Left renal pelvis (tissue), 4 donors: ENCODE data around the gene CAMKK2. TPM values are rescaled to one million over a fixed set of nuclear protein-coding genes. Genes with fewer than 3 reads are reported as not detected.
"Not testable (repeated sequence)": the region's sequence is repeated elsewhere in the genome, so short reads cannot be mapped to it uniquely, and the experiment has no call there.

Source experiments
- DNase-seq, 4 donors: peaks; one replicate each; pipeline ENCODE4 v3.0.0-alpha.2; 2013; ENCODE audit warnings: low read depth in 4 of 4, low spot score in 3 of 4
- polyA plus RNA-seq, 4 donors: library from polyadenylated mRNA; unstranded; fragments of 120-200 nt; gene quantifications; one replicate each; pipeline ENCODE4 v1.2.1, GENCODE V29; 2013; ENCODE audit not compliant: insufficient read length in 4 of 4

Gene CAMKK2
- polyA plus RNA-seq: 10 to 100 TPM; 32.8 to 40.6 (median 37.6) TPM

DNA sequence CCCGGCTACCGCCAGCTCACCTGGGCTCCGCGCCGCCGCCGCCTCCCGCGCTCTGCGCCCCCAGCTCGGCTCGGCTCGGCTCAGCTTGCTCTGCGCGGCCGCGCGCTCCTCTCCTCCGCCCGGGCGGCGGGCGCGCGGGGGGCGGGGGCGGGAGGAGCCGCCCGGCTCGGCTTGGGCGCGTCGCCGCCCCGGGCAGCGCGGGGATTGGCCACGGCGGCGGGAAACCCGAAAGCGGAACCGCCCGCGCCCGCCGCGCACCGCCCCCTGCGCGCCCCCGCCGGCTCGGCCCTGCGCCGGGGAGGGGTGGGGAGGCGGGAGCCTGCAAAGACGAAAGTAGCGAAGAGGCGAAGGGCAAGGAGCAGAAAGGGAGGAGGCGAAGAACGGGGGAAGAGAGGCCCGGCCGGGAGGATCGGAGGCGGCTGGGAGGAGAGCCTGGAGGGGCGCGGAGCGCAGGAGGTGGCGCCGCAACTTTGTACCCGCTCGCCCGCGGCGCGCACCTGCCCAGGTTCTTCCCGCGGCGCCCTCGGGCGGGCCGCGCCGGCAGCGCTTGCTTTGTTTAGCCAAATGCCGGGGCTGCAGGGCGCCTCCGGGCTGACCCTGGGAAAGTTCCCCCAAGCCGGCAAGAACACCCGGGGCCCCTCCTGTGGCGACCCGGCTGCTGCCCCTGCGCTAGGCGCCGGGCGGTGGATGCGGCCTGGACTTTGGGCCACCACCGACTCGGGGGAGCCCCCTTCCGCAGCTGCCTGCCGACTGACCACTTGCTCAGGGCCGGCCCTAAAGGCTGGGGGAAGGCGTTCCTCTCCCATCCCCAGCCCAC is at the start of gene CAMKK2:
Gene CAMKK2, minus strand, starts transcription at position 92 of the 817 bp plus-strand sequence. CDS start 22,183 bp downstream, outside the sequence.
- DNase-seq: peak; percentile 71 to 85 (median 79)

DNA sequence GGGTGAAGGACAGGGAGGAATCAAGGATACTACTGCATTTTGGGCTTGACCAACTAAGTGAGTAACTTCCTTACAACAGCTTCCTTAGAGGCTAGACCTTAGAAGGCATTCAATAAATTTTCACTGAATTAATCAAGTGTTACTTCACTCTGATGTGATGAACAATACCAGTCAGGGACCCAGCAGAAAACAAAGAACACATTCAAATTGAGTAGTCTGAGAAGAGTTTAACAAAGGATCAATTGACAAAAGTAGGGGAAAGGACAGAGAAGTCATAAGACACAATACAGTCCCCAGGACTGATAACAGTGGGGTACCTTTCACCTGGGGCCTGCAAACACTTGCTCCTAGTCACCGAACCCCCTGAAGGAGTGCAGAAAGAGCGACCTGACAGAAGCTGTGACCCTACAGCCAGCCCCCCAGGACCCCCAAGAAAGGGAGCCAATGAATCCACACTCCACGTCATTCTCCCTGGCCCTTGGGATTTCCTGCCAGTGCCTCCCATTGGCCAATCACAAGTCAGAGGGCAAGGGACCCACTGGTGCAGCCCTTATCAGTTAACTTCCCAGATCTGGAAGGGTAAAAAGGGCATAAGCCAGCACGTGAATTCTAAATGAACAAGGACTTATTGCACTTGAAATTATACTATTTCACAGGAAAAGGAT is 48.8 kb upstream of the CAMKK2 start:
- no peak for DNase-seq

DNA sequence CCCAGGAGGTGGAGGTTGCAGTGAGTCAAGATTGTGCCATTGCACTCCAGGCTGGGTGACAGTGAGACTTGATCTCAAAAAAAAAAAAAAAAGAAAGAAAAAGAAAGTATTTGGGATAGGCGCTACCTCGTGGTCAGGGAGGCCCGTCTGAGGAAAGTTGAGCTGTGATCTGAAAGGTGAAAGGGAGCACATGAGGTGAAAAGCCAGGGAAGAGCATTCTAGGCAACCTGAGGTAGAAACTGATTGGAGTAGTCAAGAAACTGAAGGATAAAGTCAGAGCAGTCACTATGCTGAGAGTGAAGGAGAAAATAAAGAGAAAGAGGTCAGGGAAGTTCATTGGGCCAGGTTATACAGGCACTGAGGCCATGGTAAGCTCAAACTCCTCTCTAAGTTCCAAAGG is 48.0 kb upstream of the CAMKK2 start:
- no peak for DNase-seq

DNA sequence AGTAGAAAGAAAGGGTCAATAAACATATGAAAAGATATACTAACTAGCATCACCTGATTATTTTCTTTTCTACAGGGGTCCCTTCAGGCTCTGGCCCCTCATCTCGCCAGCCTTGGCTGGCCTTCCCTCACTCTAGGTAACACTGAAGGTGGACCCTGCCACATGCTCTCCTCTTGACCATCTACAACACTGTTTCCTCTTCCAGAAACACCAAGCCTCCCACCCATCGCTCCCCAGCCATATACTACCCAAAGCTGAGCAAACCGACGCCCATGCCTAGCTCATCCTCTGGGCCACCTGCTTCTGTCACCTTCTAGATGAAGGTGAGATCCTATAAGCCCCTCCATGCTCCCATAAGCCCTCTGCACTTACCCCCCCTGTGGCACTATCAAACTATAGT is 40.9 kb upstream of the CAMKK2 start:
- no peak for DNase-seq

DNA sequence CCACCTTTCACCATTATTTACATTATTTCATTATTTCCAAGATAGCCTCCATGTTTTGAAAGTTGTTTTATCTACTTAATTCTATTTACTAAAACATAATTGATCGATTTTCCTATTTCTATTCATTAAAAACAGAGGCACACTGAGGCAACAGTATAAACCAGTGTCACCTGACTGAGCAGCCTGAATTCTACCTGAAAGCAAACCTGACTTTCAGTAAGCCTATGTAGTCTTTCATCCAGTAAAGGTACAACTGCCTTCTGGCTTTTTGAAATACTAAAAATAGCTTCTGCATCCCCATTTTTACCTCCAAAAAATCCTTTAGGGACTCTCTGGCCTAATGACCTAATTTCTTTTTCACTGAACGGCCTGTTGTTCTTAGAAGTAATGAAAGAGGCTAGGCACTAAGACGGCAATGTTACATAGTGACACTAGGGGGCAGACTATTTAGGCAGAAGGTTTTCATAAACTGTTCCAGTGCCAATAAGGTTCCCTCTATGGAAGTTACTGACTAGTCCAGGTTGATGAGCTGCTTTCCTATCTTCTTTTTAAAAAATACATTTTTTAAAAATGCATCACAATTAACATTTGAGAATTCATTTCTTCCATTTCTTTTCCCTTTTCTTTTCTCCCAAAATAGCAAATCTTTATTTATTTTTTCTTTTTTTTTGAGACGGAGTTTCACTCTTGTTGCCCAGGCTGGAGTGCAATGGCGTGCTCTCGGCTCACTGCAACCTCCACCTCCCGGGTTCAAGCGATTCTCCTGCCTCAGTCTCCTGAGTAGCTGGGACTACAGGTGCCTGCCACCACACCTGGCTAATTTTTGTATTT is 38.2 kb upstream of the CAMKK2 start:
- peak in 2 of 4 donors; percentile 22 to 47 for DNase-seq

DNA sequence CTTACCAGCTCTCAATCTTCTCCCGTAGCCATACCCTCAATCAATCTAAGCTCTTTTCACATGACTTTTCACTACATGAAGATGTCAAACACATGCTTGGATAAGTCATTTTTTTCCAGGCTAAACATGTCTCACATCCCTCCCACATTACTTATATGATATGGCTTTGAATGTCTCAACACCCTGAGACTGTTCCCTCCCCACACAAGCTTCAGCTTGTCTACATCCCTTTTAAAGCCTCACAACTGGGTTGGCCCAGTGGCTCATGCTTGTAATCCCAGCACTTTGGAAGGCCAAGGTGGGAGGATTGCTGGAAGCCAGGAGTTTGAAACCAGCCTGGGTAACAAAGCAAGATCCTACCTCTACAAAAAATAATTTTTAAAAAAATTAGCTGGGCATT is 37.2 kb upstream of the CAMKK2 start:
- DNase-seq: no peak

DNA sequence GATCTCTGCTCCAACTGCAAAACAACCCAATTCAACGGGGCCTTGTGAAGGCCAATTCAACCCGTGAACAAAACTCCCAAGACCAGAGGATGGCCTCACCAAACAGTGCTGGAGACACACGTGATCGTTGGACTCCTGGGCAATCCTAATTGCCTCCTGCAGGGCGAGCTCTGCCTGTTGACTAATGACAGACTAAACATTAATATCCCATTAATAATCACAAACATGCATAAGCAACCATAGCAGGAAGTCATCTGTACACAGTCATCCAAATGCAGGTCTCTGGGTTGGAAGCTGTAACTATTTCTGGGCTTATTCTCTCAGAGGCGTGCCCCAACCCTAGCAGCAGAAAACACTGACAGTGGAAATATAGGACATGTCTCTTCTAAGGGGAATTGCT is 34.7 kb upstream of the CAMKK2 start:
- no peak for DNase-seq

DNA sequence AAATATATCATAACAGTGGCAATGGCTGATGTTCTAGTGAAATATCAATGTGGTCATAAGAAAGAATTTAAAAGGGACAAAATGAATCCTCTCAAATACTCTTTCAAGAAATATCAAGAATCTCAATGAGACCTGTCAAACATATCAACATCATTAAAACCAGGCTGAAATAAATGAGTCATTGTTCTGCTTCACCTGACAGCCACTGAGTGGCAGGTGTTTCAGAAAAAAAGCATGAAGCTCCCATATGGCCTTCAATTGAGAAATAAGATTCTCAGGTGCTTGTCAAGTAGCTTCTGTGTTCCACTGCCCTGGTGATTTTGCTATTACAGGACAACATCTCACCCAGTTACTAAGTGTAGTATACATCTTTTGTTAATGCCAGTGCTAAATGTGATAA is 34.2 kb upstream of the CAMKK2 start:
- DNase-seq: no peak

DNA sequence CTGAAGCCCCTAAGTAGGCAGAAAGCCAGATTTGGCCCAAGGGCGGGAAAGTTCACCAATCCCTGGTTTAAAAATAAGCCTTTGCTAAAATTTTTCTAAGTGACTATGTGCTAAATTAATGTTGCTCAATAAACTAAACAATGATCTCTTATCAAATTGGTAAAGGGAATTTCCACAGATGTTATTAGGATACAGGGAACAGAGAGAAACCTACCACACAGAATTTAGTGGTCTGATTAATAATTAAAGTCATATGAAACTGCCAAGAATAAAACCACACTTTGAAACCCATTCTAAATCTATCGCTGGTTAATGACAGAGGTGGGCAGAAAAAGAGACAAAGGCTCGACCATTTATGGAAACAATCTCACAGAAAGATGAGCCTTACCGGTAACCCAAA is 33.7 kb upstream of the CAMKK2 start:
- no peak for DNase-seq

DNA sequence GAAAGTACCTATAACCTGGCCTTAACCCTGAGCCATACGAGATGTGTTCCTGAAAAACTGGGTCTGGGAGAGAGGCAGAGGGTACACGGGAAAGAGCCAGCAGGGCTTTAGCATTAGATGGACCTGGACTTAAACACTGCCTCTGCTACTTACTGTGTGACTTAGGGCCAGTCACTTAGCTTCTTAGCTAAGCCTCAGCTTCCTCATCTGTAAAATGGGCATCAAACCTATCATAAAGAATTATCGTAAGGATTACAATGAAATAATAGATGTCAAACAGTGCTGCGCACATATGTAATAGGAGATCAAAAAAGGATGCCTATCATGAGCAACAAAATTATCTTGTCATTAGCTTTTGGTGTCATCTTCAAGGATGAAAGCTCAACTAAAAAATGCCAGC is 32.1 kb upstream of the CAMKK2 start:
- no peak for DNase-seq

DNA sequence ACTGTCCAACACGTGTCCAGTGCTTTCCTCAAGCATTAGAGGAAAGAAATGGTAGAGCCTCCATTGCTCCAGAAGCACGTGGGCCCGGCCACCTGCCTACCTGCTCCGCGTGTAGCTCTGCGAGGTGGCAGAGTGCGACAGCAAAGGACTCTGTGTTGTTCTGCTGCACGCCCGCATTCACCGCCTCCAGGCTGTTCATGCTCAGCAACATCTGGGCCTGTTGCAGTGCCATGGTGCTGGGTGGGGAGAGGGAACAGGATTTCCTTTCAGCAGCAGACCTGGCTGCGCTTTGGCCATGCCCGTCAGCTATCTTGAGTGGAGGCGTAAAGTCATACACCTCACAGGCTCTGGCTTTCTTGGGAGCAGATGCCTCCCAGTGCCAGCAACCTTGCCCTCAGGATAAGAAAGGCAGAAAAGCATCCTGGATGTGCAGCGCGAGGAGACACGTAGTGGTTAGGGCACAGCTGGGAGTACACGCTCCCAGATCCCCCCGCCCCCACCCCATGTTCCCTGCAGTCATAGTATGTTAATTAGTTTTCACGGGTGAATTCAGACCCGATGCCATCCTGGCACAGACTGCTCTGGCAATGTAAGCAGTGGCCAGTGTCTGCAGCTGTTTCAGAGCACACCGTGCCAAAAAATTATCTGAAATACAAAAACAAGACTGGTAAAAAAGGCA is 30.6 kb upstream of the CAMKK2 start:
- no peak for DNase-seq

DNA sequence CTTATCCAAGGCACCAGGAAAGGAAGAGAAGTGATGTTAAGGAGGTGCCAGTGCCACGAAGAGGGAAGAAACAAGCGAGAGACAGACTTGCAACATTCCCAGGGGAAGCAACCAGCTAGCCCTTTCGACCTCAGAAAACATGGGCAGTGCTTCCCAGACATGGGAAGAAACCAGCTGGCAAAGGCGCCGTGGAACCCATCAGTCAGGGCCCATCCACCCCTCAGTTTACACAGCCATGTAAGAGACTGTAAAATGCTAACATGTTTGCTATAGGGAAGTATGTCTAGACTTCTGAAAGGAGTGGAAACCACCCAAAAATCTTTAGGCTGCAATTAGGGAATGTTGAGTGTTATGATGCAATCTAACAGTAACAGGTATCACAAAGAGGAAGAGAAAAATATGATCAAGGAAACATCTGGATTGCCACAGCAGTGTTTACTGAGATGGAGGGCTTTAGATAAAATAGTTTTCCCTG is 29.4 kb upstream of the CAMKK2 start:
- DNase-seq: no peak

DNA sequence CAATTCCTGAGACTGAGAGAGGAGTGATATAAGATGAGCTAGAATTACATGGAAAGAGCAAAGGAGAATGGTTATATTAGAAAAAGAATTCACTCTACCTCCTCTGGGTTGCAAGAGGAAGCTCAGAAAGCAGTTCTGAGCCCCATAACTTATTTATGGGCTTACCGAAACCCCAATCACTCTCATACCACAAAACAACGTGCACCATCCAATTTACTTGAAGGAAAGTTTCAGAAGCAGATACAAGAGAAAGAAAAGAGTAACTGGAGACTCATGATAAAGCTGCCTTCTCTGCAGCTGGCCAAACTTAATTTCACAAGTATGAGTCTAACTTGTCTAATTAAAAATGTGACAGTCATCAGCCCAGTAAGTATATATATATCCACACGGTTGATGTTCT is 27.4 kb upstream of the CAMKK2 start:
- DNase-seq: no peak

DNA sequence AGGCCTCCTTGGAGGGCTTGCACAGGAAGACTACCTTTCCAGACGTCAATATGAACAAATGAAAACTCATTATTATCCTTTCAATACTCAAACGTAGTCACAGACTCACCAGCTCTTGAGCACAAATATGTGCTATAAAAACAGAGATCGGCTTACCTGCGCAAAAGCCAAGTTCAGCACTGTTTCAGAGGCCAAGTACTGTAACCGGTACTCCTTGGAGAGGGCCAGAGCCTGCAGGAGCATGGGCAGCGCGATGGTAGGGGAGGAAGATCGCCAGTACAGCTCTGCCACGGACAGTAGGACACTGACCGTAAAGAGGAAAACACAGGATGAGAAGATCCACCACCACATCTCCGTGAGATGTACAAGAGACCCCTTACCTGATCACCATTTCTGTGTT is 21.6 kb upstream of the CAMKK2 start:
- no peak for DNase-seq

DNA sequence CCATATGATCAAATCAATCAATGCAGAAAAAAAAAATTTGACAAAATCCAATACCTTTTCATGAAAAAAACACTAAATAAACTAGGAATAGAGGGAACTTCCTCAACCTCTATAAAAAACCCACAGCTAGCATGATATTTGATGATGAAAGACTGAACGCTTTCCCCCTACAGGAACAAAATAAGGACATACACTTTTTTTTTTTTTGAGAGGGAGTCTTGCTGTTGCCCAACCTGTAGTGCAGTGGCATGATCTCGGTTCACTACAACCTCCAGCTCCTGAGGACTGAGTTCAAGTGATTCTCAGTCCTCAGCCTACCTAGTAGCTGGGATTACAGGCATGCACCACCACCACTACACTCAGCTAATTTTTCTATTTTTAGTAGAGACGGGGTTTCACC is 17.9 kb upstream of the CAMKK2 start:
- DNase-seq: no peak

DNA sequence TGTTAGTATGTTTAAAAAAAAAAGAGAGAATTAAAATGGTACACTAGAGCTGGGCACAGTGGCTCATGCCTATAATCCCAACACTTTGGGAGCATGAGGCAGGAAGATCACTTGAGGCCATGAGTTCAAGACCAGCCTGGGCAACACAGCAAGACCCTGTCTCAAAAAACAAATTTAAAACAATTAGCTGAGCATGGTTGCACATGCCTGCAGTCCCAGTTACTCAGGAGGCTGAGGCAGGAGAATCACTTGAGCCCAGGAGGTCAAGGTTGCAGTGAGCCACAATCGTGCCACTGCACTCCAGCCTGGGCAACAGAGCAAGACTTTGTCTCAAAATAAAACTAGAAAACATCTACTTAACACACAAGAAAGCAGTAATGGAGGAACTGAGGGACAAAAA is 13.7 kb upstream of the CAMKK2 start:
- not testable (repeated sequence) for DNase-seq

DNA sequence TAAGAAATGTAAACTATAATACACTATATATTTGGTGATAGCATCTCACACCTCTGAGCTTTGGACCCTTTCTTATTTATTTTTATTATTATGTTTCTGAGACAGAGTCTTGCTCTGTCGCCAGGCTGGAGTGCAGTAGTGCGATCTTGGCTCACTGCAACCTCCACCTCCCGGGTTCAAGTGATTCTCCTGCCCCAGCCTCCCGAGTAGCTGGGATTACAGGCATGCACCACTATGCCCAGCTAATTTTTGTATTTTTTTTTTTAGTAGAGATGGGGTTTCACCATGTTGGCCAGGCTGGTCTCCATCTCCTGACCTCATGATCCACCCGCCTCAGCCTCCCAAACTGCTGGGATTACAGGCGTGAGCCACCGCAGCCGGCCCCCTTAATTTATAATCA is 10.9 kb upstream of the CAMKK2 start:
- not testable (repeated sequence) for DNase-seq

DNA sequence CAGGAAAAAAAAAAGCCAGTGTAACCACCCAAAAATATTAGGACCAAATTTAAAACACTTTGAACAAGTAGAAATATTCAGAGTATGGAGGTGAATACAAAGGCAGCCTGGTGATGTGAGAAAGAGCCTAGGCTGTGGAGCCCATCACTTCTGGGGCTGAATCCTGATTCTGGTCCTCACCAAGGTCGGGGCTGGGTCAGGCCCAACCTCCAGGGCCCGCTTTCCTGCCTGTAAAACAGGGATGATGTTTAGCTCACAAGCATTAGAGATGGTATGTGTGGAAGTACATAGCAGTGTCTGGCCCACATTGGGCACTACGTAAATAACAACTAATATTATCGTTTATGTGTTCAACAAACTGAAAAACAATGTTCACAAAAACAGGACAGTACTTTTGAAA is 7.8 kb upstream of the CAMKK2 start:
- no peak for DNase-seq

DNA sequence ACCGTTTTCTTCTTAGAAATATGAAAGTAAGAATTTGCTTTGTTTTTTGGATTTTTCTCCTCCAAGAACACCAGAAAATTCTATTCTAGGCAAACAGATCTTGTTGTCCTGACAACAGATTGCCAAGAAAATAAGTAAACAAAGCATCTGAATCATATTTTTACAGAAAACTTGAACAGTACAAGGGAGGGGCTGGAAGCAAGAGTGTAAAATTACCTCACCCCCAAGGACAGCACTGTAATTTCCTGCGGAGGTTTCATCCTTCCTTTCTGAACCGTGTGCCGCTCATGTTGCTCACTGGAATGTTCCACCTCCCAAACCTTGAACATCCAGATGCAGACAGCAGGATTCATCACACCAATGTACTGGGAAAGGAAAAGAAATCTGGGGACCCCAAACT is 5.4 kb upstream of the CAMKK2 start:
- no peak for DNase-seq

DNA sequence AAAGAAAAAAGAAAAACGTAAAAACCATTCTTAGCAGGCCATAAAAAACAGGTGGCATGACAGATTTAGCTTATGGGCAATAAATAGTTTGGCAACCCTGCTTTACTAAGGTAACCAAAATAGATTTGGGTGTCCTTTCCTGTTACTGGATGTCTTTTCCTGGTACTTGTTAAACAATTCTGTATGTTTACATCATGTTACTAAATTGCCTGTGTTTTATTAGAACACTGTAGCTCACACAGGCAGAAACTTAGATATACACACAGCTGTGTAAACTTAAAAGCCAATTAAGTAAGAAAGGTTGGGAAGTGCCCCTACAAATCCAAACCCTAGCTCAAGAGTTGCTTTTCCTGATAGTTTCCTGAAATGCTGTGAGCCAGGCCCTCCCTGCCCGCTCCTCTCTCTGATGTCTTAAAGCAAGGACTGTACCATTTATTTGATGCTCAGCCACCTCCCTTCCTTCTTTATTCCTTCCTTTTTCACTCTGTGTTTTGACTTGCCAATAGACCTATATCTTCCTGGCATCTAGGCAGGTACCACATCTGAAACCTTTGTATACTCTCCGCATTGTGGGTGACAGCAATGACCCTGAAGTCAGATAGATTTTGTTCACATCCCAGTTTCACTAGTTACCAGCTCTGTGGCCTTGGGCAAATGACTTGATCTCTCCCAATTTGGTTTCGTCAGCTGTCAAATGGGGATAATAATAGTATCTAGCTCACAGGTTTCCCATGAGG is 3.7 kb upstream of the CAMKK2 start:
- no peak for DNase-seq
